DOHH2 (cell line): Measurements from ENCODE around the gene INPP4B.

Experiments
- H3F3A ChIP-seq: fragments of 200-600 bp; sonication (generic), shearing (Covaris generic); 2 replicates; pipeline ENCODE4 v1.6.0; 2016; ENCODE audit warnings: antibody characterized with exemption, mild to moderate bottlenecking; ENCODE audit not compliant: control insufficient read depth, insufficient read depth
- H3K27ac ChIP-seq: fragments of 200-600 bp; sonication (generic); 2 replicates; pipeline ENCODE4 v1.5.1; 2014; ENCODE audit warnings: low read depth, mild to moderate bottlenecking, low read length, moderate library complexity
- H3K27me3 ChIP-seq: fragments of 200-600 bp; sonication (generic); 2 replicates; pipeline ENCODE4 v1.6.1; 2014; ENCODE audit warnings: mild to moderate bottlenecking, low read length, mixed read lengths; ENCODE audit not compliant: control insufficient read depth
- H3K36me3 ChIP-seq: fragments of 200-600 bp; sonication (generic); 2 replicates; pipeline ENCODE4 v1.6.1; 2014; ENCODE audit warnings: mild to moderate bottlenecking, low read length, moderate library complexity, mixed read lengths; ENCODE audit not compliant: control insufficient read depth
- H3K4me1 ChIP-seq: fragments of 200-600 bp; sonication (generic); 2 replicates; pipeline ENCODE4 v1.6.1; 2014; ENCODE audit warnings: mild to moderate bottlenecking, low read length, mixed read lengths; ENCODE audit not compliant: control insufficient read depth
- H3K4me2 ChIP-seq: fragments of 200-600 bp; sonication (generic); 2 replicates; pipeline ENCODE4 v1.6.0; 2014; ENCODE audit warnings: mild to moderate bottlenecking, low read length, moderate library complexity
- H3K4me3 ChIP-seq: fragments of 200-600 bp; sonication (generic); 2 replicates; pipeline ENCODE4 v1.5.1; 2014; ENCODE audit warnings: mild to moderate bottlenecking, low read length, mixed read lengths
- H3K79me2 ChIP-seq: fragments of 200-600 bp; sonication (generic); 2 replicates; pipeline ENCODE4 v1.6.1; 2014; ENCODE audit warnings: mild to moderate bottlenecking, low read length, mixed read lengths; ENCODE audit not compliant: control insufficient read depth
- H3K9me2 ChIP-seq: fragments of 200-600 bp; sonication (generic); replicated peaks from 2 replicates; pipeline ENCODE4 v1.6.1; 2014; ENCODE audit warnings: mild to moderate bottlenecking, low read length, mixed read lengths; ENCODE audit not compliant: control insufficient read depth
- H3K9me3 ChIP-seq: fragments of 200-600 bp; sonication (generic); 2 replicates; pipeline ENCODE4 v1.6.1; 2014; ENCODE audit warnings: antibody characterized with exemption, low read length, mixed read lengths; ENCODE audit not compliant: control insufficient read depth, insufficient read depth
- H4K20me1 ChIP-seq: fragments of 200-600 bp; sonication (generic); 2 replicates; pipeline ENCODE4 v1.6.0; 2014; ENCODE audit warnings: low read depth, mild to moderate bottlenecking, antibody characterized with exemption, low read length, moderate library complexity; ENCODE audit not compliant: control insufficient read depth, insufficient read depth
- EZH2phosphoT487 ChIP-seq: fragments of 200-600 bp; sonication (generic); IDR thresholded peaks from 2 replicates; pipeline ENCODE4 v1.6.1; 2017; ENCODE audit warnings: borderline replicate concordance, mild to moderate bottlenecking, antibody characterized with exemption, low read length, moderate library complexity, mixed read lengths
- TF ChIP-seq, protein P1 (sequence below): fragments of 200-600 bp; sonication (generic); IDR thresholded peaks from one replicate; pipeline ENCODE4 v1.5.1; 2014; ENCODE audit warnings: antibody characterized with exemption, mild to moderate bottlenecking, low read depth, low read length; ENCODE audit not compliant: poor library complexity, severe bottlenecking

INPP4B gene

DNA sequence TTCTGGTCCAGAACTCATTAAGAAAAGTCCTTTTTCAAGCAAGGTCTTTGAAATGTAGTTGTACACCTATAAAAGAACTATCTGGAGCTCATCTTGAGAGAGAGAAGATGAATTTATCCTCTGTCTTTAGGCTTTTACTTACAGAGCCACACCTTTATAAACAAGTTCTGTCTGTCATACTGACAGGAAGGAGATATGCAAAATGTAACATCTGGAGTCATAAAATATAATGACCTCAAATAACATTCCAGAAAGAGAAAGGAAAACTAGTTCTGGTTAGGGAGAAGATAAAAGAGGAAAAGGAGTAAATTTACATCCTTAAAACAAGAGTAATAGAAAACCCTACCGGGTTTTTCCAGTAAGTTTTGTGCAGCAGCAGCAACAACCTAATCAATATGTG, 1.3 kb downstream of the INPP4B start:
- Histone ChIP-seq H3K9me2 (no peaks in the 10 kb centered on the region), H3K9me3 (no peaks in the 10 kb centered on the region), H3K4me1 (no peaks in the 10 kb centered on the region), H3K4me3 (no peak overlapping the region), H3F3A (no peaks in the 10 kb centered on the region), H3K79me2 (no peaks in the 10 kb centered on the region), H3K36me3 (no peaks in the 10 kb centered on the region), H3K27ac (no peak overlapping the region), H4K20me1 (no peaks in the 10 kb centered on the region), H3K27me3 (peaks cover 44% of the 10 kb centered on the region), H3K4me2 (no peak overlapping the region)
- TF ChIP-seq EZH2phosphoT487, result no peak
- TF ChIP-seq, protein P1, sequence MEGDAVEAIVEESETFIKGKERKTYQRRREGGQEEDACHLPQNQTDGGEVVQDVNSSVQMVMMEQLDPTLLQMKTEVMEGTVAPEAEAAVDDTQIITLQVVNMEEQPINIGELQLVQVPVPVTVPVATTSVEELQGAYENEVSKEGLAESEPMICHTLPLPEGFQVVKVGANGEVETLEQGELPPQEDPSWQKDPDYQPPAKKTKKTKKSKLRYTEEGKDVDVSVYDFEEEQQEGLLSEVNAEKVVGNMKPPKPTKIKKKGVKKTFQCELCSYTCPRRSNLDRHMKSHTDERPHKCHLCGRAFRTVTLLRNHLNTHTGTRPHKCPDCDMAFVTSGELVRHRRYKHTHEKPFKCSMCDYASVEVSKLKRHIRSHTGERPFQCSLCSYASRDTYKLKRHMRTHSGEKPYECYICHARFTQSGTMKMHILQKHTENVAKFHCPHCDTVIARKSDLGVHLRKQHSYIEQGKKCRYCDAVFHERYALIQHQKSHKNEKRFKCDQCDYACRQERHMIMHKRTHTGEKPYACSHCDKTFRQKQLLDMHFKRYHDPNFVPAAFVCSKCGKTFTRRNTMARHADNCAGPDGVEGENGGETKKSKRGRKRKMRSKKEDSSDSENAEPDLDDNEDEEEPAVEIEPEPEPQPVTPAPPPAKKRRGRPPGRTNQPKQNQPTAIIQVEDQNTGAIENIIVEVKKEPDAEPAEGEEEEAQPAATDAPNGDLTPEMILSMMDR, result no peak

GRCh38 chr4:142840516-142841123, 5.5 kb downstream of the INPP4B start:
- no peaks in the 10 kb centered on the region for H3K79me2 ChIP-seq

GRCh38 chr4:142838778-142839177, 7.3 kb downstream of the INPP4B start:
- H3K27me3 ChIP-seq, result no peaks in the 10 kb centered on the region; the same call in 1 of the 2 replicates
- H3K4me1 ChIP-seq, result no peaks in the 10 kb centered on the region
- no peaks in the 10 kb centered on the region for H3K9me2 ChIP-seq
- H4K20me1 ChIP-seq, result no peaks in the 10 kb centered on the region
- H3K9me3 ChIP-seq, result no peaks in the 10 kb centered on the region
- no peak overlapping the region for H3K4me3 ChIP-seq
- H3K4me2 ChIP-seq, result no peak overlapping the region
- no peaks in the 10 kb centered on the region for H3K36me3 ChIP-seq
- TF ChIP-seq, protein P1, result no peak
- no peak for TF ChIP-seq EZH2phosphoT487
- H3F3A ChIP-seq, result no peaks in the 10 kb centered on the region
- no peak overlapping the region for H3K27ac ChIP-seq
- no peaks in the 10 kb centered on the region for H3K79me2 ChIP-seq

More at GRCh38 chr4:142840516-142841123, 5.5 kb downstream of the INPP4B start:
- Histone ChIP-seq H3K27ac (no peak overlapping the region), H3K4me1 (no peaks in the 10 kb centered on the region), H4K20me1 (no peaks in the 10 kb centered on the region), H3K27me3 (peaks cover 18% of the 10 kb centered on the region), H3K4me3 (no peak overlapping the region), H3F3A (no peaks in the 10 kb centered on the region), H3K9me3 (no peaks in the 10 kb centered on the region), H3K9me2 (no peaks in the 10 kb centered on the region), H3K4me2 (no peak overlapping the region), H3K36me3 (no peaks in the 10 kb centered on the region)
- TF ChIP-seq, protein P1, result peak; percentile 49
- no peak for TF ChIP-seq EZH2phosphoT487
